Sigmoid colon (tissue), 4 donors: ENCODE results near the gene KREMEN2.

ENCODE experiments used
- EP300 ChIP-seq, 4 donors: sonication (generic); formaldehyde crosslinking; IDR thresholded peaks; one replicate each; pipeline ENCODE4 v1.6.1; 2017; ENCODE audit warnings: antibody characterized with exemption in 4 of 4
- POLR2A ChIP-seq, 2 donors: fragments of 450-650 bp; IDR thresholded peaks; one replicate each; pipeline ENCODE4 v1.6.1; 2016; ENCODE audit warnings: antibody characterized with exemption in 2 of 2, mild to moderate bottlenecking in 2 of 2, moderate library complexity in 2 of 2
- POLR2AphosphoS5 ChIP-seq, 4 donors: sonication (generic); formaldehyde crosslinking; IDR thresholded peaks; one replicate each; pipeline ENCODE4 v1.6.1; 2017; ENCODE audit warnings: antibody characterized with exemption in 4 of 4
- TF ChIP-seq, protein P1 (sequence below), 4 experiments: fragments of 450-650 bp in 3 of 4; fragments of 200-600 bp in 1 of 4; IDR thresholded peaks; one replicate each; pipeline ENCODE4 v1.5.1; 2016 to 2019; ENCODE audit warnings: antibody characterized with exemption in 4 of 4, mild to moderate bottlenecking in 3 of 4, moderate library complexity in 2 of 4

DNA sequence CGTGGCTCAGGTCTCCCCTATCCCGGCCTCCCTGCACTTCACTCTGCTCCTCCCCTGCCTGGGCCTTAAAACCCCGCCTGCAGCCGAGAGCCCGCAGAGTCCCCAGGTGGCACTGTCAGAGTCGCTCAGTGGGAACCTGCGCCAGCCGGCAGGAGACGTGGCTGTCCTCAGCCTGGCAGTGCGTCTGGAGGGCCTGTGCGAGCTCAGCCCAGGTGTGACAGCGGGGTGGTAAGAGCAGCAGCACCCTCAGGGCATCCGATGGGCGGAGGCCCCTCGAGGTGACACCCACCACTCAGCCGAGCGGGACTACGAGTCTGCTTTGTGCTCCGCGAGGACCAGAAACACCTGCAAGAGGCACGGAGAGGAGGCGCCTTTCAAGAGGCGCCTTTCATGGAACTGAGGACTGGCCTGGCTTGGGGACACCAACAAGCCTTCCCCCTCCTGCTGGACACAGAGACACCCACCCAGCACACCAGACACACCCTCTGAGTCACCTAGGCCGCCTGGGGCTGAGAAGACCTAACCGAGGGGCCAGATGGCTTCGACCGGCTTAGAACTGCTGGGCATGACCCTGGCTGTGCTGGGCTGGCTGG is 48.8 kb downstream of the KREMEN2 start, which contains the start of gene CLDN9:
- TF ChIP-seq, protein P1, sequence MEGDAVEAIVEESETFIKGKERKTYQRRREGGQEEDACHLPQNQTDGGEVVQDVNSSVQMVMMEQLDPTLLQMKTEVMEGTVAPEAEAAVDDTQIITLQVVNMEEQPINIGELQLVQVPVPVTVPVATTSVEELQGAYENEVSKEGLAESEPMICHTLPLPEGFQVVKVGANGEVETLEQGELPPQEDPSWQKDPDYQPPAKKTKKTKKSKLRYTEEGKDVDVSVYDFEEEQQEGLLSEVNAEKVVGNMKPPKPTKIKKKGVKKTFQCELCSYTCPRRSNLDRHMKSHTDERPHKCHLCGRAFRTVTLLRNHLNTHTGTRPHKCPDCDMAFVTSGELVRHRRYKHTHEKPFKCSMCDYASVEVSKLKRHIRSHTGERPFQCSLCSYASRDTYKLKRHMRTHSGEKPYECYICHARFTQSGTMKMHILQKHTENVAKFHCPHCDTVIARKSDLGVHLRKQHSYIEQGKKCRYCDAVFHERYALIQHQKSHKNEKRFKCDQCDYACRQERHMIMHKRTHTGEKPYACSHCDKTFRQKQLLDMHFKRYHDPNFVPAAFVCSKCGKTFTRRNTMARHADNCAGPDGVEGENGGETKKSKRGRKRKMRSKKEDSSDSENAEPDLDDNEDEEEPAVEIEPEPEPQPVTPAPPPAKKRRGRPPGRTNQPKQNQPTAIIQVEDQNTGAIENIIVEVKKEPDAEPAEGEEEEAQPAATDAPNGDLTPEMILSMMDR (IDR thresholded peaks at IDR 0.05), result no peak
- TF ChIP-seq POLR2A (IDR thresholded peaks at IDR 0.05), result no peak
- no peak for TF ChIP-seq POLR2AphosphoS5 (IDR thresholded peaks at IDR 0.05)
- TF ChIP-seq EP300 (IDR thresholded peaks at IDR 0.05), result no peak
